HG03280 (cell line): ENCODE data around the gene BICD2.

Experiments used
- ATAC-seq: cut with Tn5 transposase; IDR thresholded peaks from one replicate; pipeline ENCODE4 v1.9.1; 2021; ENCODE audit warnings: mild to moderate bottlenecking, moderate library complexity; ENCODE audit not compliant: unreplicated experiment

BICD2 gene

GRCh38 chr9:92716557-92716956, 48.1 kb downstream of the BICD2 start:
- ATAC-seq, result no peak

GRCh38 chr9:92715488-92716231, 49.0 kb downstream of the BICD2 start:
- no peak for ATAC-seq

- no peak for ATAC-seq
Measured at GRCh38 chr9:92714787-92715487, 49.7 kb downstream of the BICD2 start.

- no peak for ATAC-seq
Measured at GRCh38 chr9:92714016-92714415, 50.6 kb downstream of the BICD2 start.

- no peak for ATAC-seq
Measured at GRCh38 chr9:92713528-92713927, 51.1 kb downstream of the BICD2 start.

- no peak for ATAC-seq
Measured at GRCh38 chr9:92712767-92713166, 51.9 kb downstream of the BICD2 start.

GRCh38 chr9:92711844-92712243, 52.8 kb downstream of the BICD2 start:
- ATAC-seq, result no peak

GRCh38 chr9:92711146-92711545, 53.5 kb downstream of the BICD2 start:
- ATAC-seq, result no peak

- no peak for ATAC-seq
Measured at GRCh38 chr9:92710368-92710767, 54.3 kb downstream of the BICD2 start.

- ATAC-seq, result no peak
Measured at GRCh38 chr9:92709954-92710353, 54.7 kb downstream of the BICD2 start.

GRCh38 chr9:92709240-92709639, 55.4 kb downstream of the BICD2 start:
- no peak for ATAC-seq

GRCh38 chr9:92707530-92707929, 57.1 kb downstream of the BICD2 start:
- no peak for ATAC-seq

GRCh38 chr9:92706218-92706940, 58.3 kb downstream of the BICD2 start:
- ATAC-seq, result no peak

- ATAC-seq, result no peak
Measured at GRCh38 chr9:92704528-92704927, 60.1 kb downstream of the BICD2 start.

GRCh38 chr9:92696619-92697018, 68.0 kb downstream of the BICD2 start:
- no peak for ATAC-seq

- no peak for ATAC-seq
Measured at GRCh38 chr9:92686954-92687353, 77.7 kb downstream of the BICD2 start.

- ATAC-seq, result no peak
Measured at GRCh38 chr9:92685022-92685421, 79.6 kb downstream of the BICD2 start.

GRCh38 chr9:92682269-92682668, 82.4 kb downstream of the BICD2 start:
- ATAC-seq, result no peak

- ATAC-seq, result no peak
Measured at GRCh38 chr9:92680166-92681119, 84.2 kb downstream of the BICD2 start.

- no peak for ATAC-seq
Measured at GRCh38 chr9:92679413-92680165, 85.0 kb downstream of the BICD2 start.
